HG02943 (cell line): Measurements from ENCODE around the gene PPT1.

Experiments
- ATAC-seq: cut with Tn5 transposase; IDR thresholded peaks from one replicate; pipeline ENCODE4 v1.9.1; 2021; ENCODE audit warnings: mild to moderate bottlenecking, low read depth, moderate library complexity; ENCODE audit not compliant: unreplicated experiment

PPT1 gene

GRCh38 chr1:40096977-40097782, at the start of gene PPT1:
Gene PPT1 (minus strand): TSS chr1:40097252. CDS start chr1:40097238, 14 bp downstream.
- no peak for ATAC-seq

- no peak for ATAC-seq
These were observed 47.0 kb upstream of the PPT1 start for GRCh38 chr1:40143891-40144575.

GRCh38 chr1:40141878-40142535, 45.0 kb upstream of the PPT1 start:
- ATAC-seq: no peak

- ATAC-seq: no peak
These were observed 43.3 kb upstream of the PPT1 start for GRCh38 chr1:40140211-40140973.

- ATAC-seq: no peak
These were observed 36.8 kb upstream of the PPT1 start for GRCh38 chr1:40133839-40134238.

GRCh38 chr1:40133312-40133665, 36.2 kb upstream of the PPT1 start:
- no peak for ATAC-seq

- no peak for ATAC-seq
These were observed 35.6 kb upstream of the PPT1 start for GRCh38 chr1:40132383-40133311.

GRCh38 chr1:40130892-40131291, 33.8 kb upstream of the PPT1 start:
- ATAC-seq: no peak

GRCh38 chr1:40122855-40123254, 25.8 kb upstream of the PPT1 start:
- no peak for ATAC-seq

- ATAC-seq: no peak
These were observed 23.1 kb upstream of the PPT1 start for GRCh38 chr1:40120128-40120527.

GRCh38 chr1:40114400-40114799, 17.3 kb upstream of the PPT1 start:
- no peak for ATAC-seq

- ATAC-seq: no peak
These were observed 13.3 kb upstream of the PPT1 start for GRCh38 chr1:40110389-40110788.

- ATAC-seq: no peak
These were observed 10.4 kb upstream of the PPT1 start for GRCh38 chr1:40107290-40107959.

- no peak for ATAC-seq
These were observed 8.0 kb upstream of the PPT1 start for GRCh38 chr1:40105028-40105427.

- ATAC-seq: no peak
These were observed 5.8 kb upstream of the PPT1 start for GRCh38 chr1:40102896-40103295.

- ATAC-seq: no peak
These were observed 5.0 kb upstream of the PPT1 start for GRCh38 chr1:40102038-40102437.

- no peak for ATAC-seq
These were observed 441 bp downstream of the PPT1 start for GRCh38 chr1:40096646-40096976.

- no peak for ATAC-seq
These were observed 1.2 kb downstream of the PPT1 start for GRCh38 chr1:40095806-40096205.

- ATAC-seq: no peak
These were observed 2.5 kb downstream of the PPT1 start for GRCh38 chr1:40094466-40095110.
